ENCODE measurements around the gene STRIP1. TPM values are rescaled to one million over a fixed set of nuclear protein-coding genes. Genes with fewer than 3 reads are reported as not detected.

STRIP1 gene
- polyA plus RNA-seq, 1 experiment, result 31.3 TPM

DNA sequence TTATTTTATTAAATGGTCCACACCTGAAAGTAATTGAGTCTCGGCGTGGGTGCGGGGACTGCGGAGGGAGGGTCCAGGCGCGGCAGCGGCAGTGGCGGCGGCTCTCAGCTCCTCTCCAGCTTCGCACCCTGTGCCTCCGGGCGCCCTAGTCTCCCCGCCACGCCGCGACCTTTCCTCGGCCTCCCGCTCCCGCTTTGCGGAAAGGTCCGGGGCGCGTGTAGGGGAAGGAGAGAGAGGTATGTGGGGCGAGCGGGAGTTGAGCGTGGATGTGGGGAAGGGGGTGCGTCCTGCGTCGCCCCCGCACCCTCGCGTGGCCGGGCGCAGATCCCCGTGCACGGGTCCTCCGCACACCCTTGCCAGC lies 49.4 kb downstream of the STRIP1 start:
- Histone ChIP-seq H3K27ac (ENCODE audit: low read depth, low read length) (no peak overlapping the region), H3K9me3 (ENCODE audit: control insufficient read depth, insufficient read depth, low read length) (peaks cover 4% of the 10 kb centered on the region; the same call in 1 of the 2 replicates), H3K27me3 (ENCODE audit: control insufficient read depth, insufficient read depth, low read length) (peaks cover 80% of the 10 kb centered on the region), H3K4me3 (ENCODE audit: low read depth, low read length) (no peak overlapping the region)
- ChIA-PET POLR2A (no interaction called here), CTCF (interaction anchor here (0.7 kb wide), 1 partner anchor 23 kb away, joined by 3 read pairs; no protein-coding TSS in a partner anchor)
- TF ChIP-seq, protein P1, sequence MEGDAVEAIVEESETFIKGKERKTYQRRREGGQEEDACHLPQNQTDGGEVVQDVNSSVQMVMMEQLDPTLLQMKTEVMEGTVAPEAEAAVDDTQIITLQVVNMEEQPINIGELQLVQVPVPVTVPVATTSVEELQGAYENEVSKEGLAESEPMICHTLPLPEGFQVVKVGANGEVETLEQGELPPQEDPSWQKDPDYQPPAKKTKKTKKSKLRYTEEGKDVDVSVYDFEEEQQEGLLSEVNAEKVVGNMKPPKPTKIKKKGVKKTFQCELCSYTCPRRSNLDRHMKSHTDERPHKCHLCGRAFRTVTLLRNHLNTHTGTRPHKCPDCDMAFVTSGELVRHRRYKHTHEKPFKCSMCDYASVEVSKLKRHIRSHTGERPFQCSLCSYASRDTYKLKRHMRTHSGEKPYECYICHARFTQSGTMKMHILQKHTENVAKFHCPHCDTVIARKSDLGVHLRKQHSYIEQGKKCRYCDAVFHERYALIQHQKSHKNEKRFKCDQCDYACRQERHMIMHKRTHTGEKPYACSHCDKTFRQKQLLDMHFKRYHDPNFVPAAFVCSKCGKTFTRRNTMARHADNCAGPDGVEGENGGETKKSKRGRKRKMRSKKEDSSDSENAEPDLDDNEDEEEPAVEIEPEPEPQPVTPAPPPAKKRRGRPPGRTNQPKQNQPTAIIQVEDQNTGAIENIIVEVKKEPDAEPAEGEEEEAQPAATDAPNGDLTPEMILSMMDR (IDR thresholded peaks at IDR 0.05; ENCODE audit: low read depth, low read length), result no peak
- no peak for DNase-seq (ENCODE audit: low read depth, low spot score)

DNA sequence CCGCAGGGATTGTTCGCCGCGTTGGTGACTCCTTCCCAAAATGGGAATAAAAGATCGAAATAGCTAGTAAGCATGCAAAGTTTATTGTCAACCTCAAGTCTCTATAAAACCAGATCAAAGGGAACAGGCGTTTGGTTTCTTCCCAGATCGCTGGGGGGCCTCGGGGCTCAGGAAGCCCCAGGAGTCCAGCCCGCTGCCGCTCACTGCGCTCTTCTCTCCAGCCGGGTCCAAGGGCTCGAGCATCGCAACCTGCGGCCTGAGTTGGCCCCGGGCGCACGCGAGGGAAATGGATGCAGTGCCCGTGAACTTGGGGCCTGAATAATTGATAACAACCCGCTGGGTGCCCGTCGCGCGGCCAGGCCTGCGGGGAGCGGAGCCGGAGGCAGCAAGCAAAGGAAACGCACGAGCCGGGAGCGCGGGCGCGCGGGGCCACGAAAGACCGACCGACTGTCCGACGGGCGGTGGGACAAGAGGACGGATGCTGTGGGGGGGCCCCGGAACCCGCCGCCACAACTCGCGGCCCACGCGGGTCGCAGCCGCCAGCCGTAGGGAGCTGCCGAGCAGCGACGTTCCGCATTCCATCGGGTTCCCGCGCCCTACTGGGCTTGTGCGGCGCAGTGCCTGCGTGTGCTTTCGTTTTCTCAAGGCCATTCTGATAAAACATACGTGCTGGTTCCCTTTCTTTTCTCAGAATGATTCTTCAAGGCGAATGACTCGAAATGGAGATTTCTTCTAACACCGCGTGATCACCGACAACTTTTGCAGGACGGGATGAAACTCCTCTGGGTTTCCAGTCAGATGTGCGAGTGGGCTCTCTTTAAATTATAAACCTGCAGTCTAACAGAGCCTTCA lies 50.0 kb downstream of the STRIP1 start:
- ChIA-PET CTCF (no interaction called here), POLR2A (no interaction called here)
- peaks cover 78% of the 10 kb centered on the region for H3K27me3 ChIP-seq (ENCODE audit: control insufficient read depth, insufficient read depth, low read length)
- TF ChIP-seq, protein P1 (IDR thresholded peaks at IDR 0.05; ENCODE audit: low read depth, low read length), result no peak
- peaks cover 4% of the 10 kb centered on the region; the same call in 1 of the 2 replicates for H3K9me3 ChIP-seq (ENCODE audit: control insufficient read depth, insufficient read depth, low read length)
- no peak overlapping the region for H3K27ac ChIP-seq (ENCODE audit: low read depth, low read length)
- H3K4me3 ChIP-seq (ENCODE audit: low read depth, low read length), result peak overlapping the region; percentile 55
- DNase-seq (ENCODE audit: low read depth, low spot score), result peak; percentile 6

DNA sequence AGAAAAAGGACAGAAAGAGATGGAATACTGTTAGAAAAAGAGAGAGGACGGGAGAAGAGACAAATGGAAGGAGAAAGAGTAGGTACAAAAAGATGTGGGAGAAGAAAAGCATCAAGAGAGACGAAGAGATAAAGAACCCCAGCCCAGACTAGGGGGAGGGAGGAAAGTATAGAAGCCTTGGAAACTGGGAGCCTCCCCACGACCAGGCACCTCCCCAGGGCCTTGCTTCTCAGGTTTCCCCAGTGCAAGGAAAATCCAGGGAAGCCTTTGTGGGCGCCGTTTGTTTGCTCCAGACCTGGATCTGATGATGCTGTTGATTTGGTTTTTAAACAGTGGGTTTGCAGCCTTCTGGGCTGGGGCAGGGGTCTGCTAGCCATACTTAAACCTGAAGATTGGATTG lies 51.2 kb downstream of the STRIP1 start:
- H3K4me3 ChIP-seq (ENCODE audit: low read depth, low read length), result no peak overlapping the region
- peaks cover 80% of the 10 kb centered on the region for H3K27me3 ChIP-seq (ENCODE audit: control insufficient read depth, insufficient read depth, low read length)
- no peak overlapping the region for H3K27ac ChIP-seq (ENCODE audit: low read depth, low read length)
- DNase-seq (ENCODE audit: low read depth, low spot score), result no peak
- ChIA-PET POLR2A (no interaction called here), CTCF (interaction anchor here (1.6 kb wide), 1 partner anchor 20 kb away, joined by 4 read pairs; no protein-coding TSS in a partner anchor)
- H3K9me3 ChIP-seq (ENCODE audit: control insufficient read depth, insufficient read depth, low read length), result peaks cover 4% of the 10 kb centered on the region; the same call in 1 of the 2 replicates
- TF ChIP-seq, protein P1 (IDR thresholded peaks at IDR 0.05; ENCODE audit: low read depth, low read length), result no peak

DNA sequence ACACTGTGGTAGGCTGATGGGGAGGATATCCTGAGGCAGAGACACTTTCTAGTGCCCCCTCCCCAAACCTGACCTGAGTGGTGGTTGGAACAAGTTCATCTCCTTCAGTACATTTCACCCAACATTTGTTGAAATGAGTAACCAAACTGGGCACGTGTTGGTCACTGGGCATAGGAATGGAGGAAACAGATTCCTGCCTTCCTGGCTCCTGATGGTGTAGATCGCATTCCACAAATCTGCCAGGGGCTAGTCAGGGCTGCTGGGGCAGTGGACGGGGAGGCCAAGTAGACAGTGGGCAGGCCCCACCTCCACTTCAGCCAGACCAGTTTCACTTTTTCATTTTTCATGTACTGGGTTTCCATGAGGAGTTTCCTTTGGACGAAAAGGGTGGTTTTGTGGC lies 52.5 kb downstream of the STRIP1 start:
- H3K9me3 ChIP-seq (ENCODE audit: control insufficient read depth, insufficient read depth, low read length), result peaks cover 4% of the 10 kb centered on the region; the same call in 1 of the 2 replicates
- POLR2A ChIA-PET, result no interaction called here
- CTCF ChIA-PET, result interaction anchor here (1.3 to 6.2 kb wide), 6 partner anchors 10 to 48 kb away, joined by 3 to 180 read pairs (median 14); no protein-coding TSS in a partner anchor
- peaks cover 81% of the 10 kb centered on the region for H3K27me3 ChIP-seq (ENCODE audit: control insufficient read depth, insufficient read depth, low read length)
- TF ChIP-seq, protein P1 (IDR thresholded peaks at IDR 0.05; ENCODE audit: low read depth, low read length), result no peak
- H3K4me3 ChIP-seq (ENCODE audit: low read depth, low read length), result no peak overlapping the region
- DNase-seq (ENCODE audit: low read depth, low spot score), result no peak
- no peak overlapping the region for H3K27ac ChIP-seq (ENCODE audit: low read depth, low read length)
